IgD-negative memory B cell (primary cell): ENCODE data around the gene ACTN4. TPM values are rescaled to one million over a fixed set of nuclear protein-coding genes. Genes with fewer than 3 reads are reported as not detected.
A peak's percentile ranks its signal among the peaks of the same experiment; 100 is the strongest.

Experiments
- H3K27ac Mint-ChIP-seq, 3 donors: one replicate each; pipeline ENCODE4 v1.8.0; 2020 to 2022; ENCODE audit warnings: mild to moderate bottlenecking in 3 of 3, mixed read lengths in 3 of 3, moderate library complexity in 1 of 3
- H3K27me3 Mint-ChIP-seq: one replicate; pipeline ENCODE4 v1.8.0; 2021; ENCODE audit warnings: mixed read lengths
- H3K36me3 Mint-ChIP-seq: one replicate; pipeline ENCODE4 v1.8.0; 2020; ENCODE audit warnings: mild to moderate bottlenecking, mixed read lengths
- H3K4me1 Mint-ChIP-seq, 3 donors: one replicate each; pipeline ENCODE4 v1.8.0; 2020 to 2022; ENCODE audit warnings: mixed read lengths in 3 of 3, mild to moderate bottlenecking in 1 of 3
- H3K4me3 Mint-ChIP-seq, 4 donors: one replicate each; pipeline ENCODE4 v1.8.0; 2020 to 2022; ENCODE audit warnings: mild to moderate bottlenecking in 4 of 4, mixed read lengths in 4 of 4, moderate library complexity in 3 of 4
- H3K9me3 Mint-ChIP-seq, 3 donors: one replicate each; pipeline ENCODE4 v1.8.0; 2020 to 2021; ENCODE audit warnings: mixed read lengths in 3 of 3, mild to moderate bottlenecking in 1 of 3
- polyA plus RNA-seq: library from polyadenylated mRNA; unstranded; fragments of 300-500 nt; fragmentation: Illumina TruSeq; gene quantifications from one replicate; pipeline ENCODE4 v1.2.3, GENCODE V29; 2021

Gene ACTN4
- polyA plus RNA-seq, 1 donor from 2014 or later, result 21.8 TPM

DNA sequence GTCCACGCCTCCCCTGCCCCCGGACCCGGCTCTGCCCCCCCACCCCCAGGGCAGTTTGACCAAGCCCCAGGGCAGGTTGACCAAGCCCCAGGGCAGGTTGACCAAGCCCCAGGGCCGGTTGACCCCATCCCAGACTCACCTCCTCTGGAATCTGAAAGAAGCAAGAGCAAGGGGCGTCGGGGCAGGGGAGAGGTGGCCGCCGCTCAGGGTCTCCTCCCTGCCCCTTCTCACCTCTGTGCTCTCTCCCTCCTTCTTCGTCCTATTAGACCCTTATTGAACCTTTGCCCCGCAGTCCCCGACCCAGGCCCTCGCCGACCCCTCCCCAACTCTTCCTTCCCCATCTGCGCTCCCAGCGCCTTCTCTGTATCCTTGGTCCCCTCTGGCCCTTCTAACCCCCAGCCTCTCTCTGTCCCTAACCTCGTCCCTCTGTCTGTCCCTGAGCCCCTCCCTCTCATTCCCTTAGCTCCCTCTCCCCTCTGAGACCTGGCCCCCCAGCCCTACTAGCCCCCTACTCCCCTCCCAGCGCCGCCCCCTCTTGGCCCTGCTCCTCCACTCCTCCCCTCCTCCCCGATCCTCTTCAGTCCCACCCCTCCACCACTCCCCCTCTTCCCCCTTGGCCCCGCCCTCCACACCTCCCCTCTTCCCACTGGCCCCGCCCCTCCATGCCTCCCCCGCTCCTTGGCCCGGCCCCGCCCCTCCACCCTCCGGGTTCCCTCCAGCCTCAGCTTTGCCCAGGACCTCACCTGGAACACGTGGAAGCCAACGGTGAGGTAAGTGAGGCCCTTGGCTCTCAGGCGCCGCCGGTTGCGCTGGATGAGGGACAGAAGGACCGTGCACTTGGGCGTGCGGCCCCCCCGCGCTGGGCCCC is 89.2 kb downstream of the ACTN4 start:
- Mint-ChIP-seq H3K27me3 (no peaks in the 10 kb centered on the region), H3K9me3 (no peaks in the 10 kb centered on the region), H3K36me3 (no peaks in the 10 kb centered on the region), H3K4me3 (peak overlapping the region; percentile 23 to 76 (median 64)), H3K27ac (peak overlapping the region in 1 of 3 donors; percentile 64), H3K4me1 (peaks cover 13 to 23% (median 22%) of the 10 kb centered on the region in 3 donors)

DNA sequence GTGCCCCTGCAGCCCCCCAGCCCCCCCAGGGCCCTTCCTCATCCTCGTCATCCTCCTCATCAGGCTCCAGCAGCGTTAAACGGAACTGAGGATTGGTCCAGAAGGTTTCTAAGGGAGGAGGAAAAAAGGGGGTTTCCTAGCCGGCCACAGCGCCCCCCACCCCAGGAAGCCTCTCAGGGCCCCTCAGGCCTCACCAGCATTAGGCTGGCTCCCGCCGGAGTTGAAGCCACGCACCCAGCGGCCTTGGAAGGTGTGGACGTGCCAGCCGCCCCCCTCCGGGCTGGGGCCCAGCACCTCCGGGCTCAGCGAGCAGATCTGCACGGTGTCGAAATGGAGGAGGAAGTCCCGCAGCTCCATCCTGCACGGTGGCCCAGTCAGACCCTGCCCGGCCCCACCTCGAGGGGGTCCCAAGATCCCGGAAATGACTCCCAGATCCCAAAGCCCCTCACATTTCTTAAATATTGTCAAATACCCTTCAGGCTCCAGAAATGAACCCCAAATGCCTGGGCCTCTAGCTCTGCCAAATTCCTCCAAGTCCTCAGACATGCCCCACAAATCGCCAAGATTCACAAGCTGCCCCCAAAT is 89.9 kb downstream of the ACTN4 start:
- peak overlapping the region in 2 of 3 donors; percentile 67 to 91 for H3K27ac Mint-ChIP-seq
- no peaks in the 10 kb centered on the region for H3K27me3 Mint-ChIP-seq
- no peaks in the 10 kb centered on the region for H3K9me3 Mint-ChIP-seq
- H3K4me1 Mint-ChIP-seq, result peaks cover 13 to 22% (median 19%) of the 10 kb centered on the region in 3 donors
- peak overlapping the region; percentile 65 to 86 (median 78) for H3K4me3 Mint-ChIP-seq
- H3K36me3 Mint-ChIP-seq, result no peaks in the 10 kb centered on the region

DNA sequence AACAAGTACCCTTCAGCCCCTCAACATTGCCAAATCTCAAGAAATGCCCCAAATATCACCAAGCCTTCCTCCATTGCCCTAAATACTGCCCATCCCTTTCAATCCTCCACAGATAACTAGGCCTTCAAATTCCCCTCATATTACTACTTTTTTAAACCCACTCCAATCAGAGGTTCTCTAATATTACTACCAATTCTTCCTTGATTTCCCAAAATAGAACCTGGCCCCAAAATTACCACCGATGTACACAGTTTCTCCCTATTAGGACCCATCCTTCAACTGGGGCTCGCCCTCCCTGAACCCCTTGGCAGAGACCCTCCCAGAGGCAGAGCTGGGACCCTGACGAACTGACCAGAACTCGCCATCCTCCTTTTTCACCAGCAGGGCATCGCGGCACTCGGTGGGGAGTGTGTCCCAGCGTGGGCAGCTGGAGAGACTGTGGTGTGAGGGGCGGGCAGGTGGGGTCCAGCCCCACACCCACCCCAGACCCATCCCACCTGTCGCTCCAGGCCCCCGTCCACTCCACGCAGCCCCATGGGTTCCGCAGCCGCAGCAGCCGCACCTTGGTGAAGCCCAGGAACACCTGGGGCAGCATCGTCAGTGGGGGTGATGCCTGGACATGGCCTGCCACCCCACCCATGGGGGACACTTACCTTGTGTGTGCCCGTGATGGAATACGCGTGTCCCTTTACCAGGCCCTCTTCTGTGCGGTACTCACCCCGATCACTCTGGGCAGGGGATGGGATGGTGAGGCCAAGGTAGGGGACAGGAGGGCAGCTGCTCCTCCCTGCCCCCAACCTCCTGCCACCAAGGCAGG is 90.7 kb downstream of the ACTN4 start:
- H3K4me1 Mint-ChIP-seq, result peaks cover 13 to 16% (median 15%) of the 10 kb centered on the region in 3 donors
- no peaks in the 10 kb centered on the region for H3K9me3 Mint-ChIP-seq
- H3K36me3 Mint-ChIP-seq, result no peaks in the 10 kb centered on the region
- no peaks in the 10 kb centered on the region for H3K27me3 Mint-ChIP-seq
- peak overlapping the region; percentile 65 to 86 (median 78) for H3K4me3 Mint-ChIP-seq
- peak overlapping the region in 2 of 3 donors; percentile 67 to 91 for H3K27ac Mint-ChIP-seq

GRCh38 chr19:38739440-38740256 is 92.2 kb downstream of the ACTN4 start:
- Mint-ChIP-seq H3K4me3 (peak overlapping the region in 1 of 4 donors; percentile 78), H3K36me3 (no peaks in the 10 kb centered on the region), H3K27ac (peak overlapping the region in 1 of 3 donors; percentile 18), H3K9me3 (no peaks in the 10 kb centered on the region), H3K4me1 (peaks cover 6 to 14% (median 9%) of the 10 kb centered on the region in 3 donors), H3K27me3 (no peaks in the 10 kb centered on the region)

- Mint-ChIP-seq H3K4me1 (peaks cover 6 to 14% (median 9%) of the 10 kb centered on the region in 3 donors), H3K9me3 (no peaks in the 10 kb centered on the region), H3K36me3 (no peaks in the 10 kb centered on the region), H3K4me3 (no peak overlapping the region), H3K27me3 (no peaks in the 10 kb centered on the region), H3K27ac (peak overlapping the region in 2 of 3 donors; percentile 18 to 39)
Observed at GRCh38 chr19:38740257-38740592, 92.8 kb downstream of the ACTN4 start.

DNA sequence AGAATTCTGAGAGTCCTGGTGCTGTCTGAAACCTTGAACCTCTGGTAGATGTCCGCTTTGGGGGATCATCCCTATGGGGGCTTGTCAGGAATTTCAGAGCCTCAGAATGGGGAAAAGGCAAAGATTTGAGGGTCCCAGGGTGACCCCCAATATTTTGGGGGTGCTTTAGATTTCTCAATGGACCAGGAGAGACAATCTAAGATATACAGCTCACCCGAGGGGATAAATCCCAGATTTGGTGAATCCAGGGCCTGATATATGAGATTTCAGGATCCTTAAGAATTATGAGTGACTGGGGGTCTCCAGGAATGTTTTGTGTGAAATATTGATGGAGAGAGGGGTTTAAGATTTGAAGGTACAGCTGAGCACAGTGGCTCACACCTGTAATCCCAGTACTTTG is 93.5 kb downstream of the ACTN4 start:
- no peaks in the 10 kb centered on the region for H3K9me3 Mint-ChIP-seq
- H3K27me3 Mint-ChIP-seq, result no peaks in the 10 kb centered on the region
- H3K4me1 Mint-ChIP-seq, result peaks cover 6 to 14% (median 9%) of the 10 kb centered on the region in 3 donors
- H3K27ac Mint-ChIP-seq, result no peak overlapping the region
- no peaks in the 10 kb centered on the region for H3K36me3 Mint-ChIP-seq
- H3K4me3 Mint-ChIP-seq, result no peak overlapping the region

DNA sequence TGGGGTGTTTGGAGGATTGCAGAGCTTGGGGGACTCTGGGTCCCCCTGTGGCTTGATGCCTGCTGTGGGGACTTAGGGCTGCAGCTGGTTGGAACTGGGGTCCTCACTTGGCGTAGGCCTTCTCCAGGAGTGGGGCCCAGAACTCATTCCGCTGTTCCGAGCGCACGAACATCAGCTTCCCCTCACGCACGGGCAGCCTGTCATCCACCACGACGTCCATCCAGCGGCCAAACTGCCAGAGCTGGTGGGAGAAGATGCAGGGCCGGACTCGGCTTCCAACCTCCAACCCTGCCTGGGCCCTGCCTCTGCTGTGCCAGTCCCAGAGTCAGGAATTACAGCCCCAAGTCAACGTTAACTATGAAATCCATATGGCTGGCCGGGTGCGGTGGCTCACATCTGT is 94.2 kb downstream of the ACTN4 start:
- no peaks in the 10 kb centered on the region for H3K9me3 Mint-ChIP-seq
- H3K27ac Mint-ChIP-seq, result no peak overlapping the region

DNA sequence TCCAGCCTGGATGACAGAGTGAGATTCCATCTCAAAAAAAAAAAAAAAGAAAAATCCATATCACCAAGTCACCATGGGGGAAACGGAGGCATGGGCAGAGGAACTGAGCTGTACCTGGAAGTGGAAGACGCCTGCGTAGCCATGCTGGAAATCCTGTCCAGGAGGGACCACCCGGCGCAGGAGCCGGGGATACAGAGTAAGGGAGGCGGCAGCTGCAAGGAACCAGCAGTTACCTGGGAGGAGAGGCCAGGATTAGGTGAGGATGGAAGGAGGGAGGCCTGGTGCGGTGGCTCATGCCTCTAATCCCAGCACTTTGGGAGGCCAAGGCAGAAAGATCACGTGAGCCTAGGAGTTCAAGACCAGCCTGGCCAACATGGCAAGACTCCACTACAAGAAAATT is 94.8 kb downstream of the ACTN4 start:
- no peaks in the 10 kb centered on the region for H3K9me3 Mint-ChIP-seq
- no peaks in the 10 kb centered on the region for H3K27me3 Mint-ChIP-seq
- no peak overlapping the region for H3K4me3 Mint-ChIP-seq
- H3K4me1 Mint-ChIP-seq, result peaks cover 6 to 14% (median 9%) of the 10 kb centered on the region in 3 donors
- H3K36me3 Mint-ChIP-seq, result no peaks in the 10 kb centered on the region
- no peak overlapping the region for H3K27ac Mint-ChIP-seq

More for the DNA sequence above, 94.2 kb downstream of the ACTN4 start:
- H3K27me3 Mint-ChIP-seq, result no peaks in the 10 kb centered on the region
- H3K4me3 Mint-ChIP-seq, result no peak overlapping the region
- H3K36me3 Mint-ChIP-seq, result no peaks in the 10 kb centered on the region
- peaks cover 6 to 14% (median 9%) of the 10 kb centered on the region in 3 donors for H3K4me1 Mint-ChIP-seq

DNA sequence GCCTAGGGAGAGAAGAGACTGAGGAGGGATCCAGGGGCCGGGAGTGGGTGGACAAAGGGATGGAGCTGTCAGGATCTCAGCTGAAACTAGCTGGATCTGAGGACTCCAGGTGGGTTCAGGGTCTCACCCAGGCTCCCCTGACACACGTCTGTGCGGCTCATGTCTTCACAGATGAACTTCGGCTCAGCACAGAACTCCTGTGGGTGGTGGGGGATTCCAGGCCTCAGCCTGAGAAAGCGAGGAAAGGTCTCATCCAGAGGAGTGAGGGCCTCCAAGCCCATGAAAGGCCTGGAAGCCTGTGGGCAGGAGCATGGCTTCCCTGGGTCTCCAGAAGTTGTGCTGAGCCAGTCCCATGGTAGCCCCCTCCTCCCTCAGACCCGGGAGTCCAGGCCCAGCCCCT is 95.5 kb downstream of the ACTN4 start:
- H3K4me3 Mint-ChIP-seq, result no peak overlapping the region
- H3K9me3 Mint-ChIP-seq, result no peaks in the 10 kb centered on the region
- H3K36me3 Mint-ChIP-seq, result no peaks in the 10 kb centered on the region
- no peak overlapping the region for H3K27ac Mint-ChIP-seq
- H3K4me1 Mint-ChIP-seq, result peaks cover 2 to 10% (median 5%) of the 10 kb centered on the region in 3 donors
- H3K27me3 Mint-ChIP-seq, result no peaks in the 10 kb centered on the region

- H3K27ac Mint-ChIP-seq, result peak overlapping the region in 1 of 3 donors; percentile 31
Observed at GRCh38 chr19:38743394-38744297, 96.2 kb downstream of the ACTN4 start.

GRCh38 chr19:38744298-38744681 is 96.8 kb downstream of the ACTN4 start, which contains the start of gene CAPN12:
Gene CAPN12, minus strand, starts transcription at chr19:38744474. Its CDS starts 309 bp downstream, at chr19:38744165.
- H3K36me3 Mint-ChIP-seq, result no peaks in the 10 kb centered on the region

More at GRCh38 chr19:38743394-38744297, 96.2 kb downstream of the ACTN4 start:
- Mint-ChIP-seq H3K4me1 (peaks cover 0 to 8% (median 3%) of the 10 kb centered on the region in 3 donors), H3K9me3 (no peaks in the 10 kb centered on the region), H3K27me3 (no peaks in the 10 kb centered on the region), H3K4me3 (no peak overlapping the region), H3K36me3 (no peaks in the 10 kb centered on the region)

DNA sequence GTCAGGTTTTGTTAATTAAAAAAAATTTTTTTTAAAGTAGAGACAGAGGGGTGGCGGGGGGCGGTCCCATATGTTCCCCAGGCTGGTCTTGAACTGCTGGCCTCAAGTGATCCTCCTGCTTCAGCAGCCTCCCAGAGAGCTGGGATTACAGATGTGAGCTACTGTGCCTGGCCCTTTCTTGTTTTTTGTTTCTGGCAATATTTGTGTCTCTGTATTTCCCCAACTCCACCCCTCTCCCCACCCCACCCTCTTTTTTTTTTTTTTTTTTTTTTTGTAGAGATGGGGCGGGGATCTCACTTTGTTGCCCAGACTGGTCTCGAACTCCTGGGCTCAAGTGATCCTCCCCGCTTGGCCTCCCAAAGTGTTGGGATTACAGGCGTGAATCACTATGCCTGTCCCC is 97.4 kb downstream of the ACTN4 start:
- H3K9me3 Mint-ChIP-seq, result no peaks in the 10 kb centered on the region
- H3K4me3 Mint-ChIP-seq, result no peak overlapping the region
- H3K27me3 Mint-ChIP-seq, result no peaks in the 10 kb centered on the region
- H3K27ac Mint-ChIP-seq, result no peak overlapping the region
- H3K36me3 Mint-ChIP-seq, result no peaks in the 10 kb centered on the region
- H3K4me1 Mint-ChIP-seq, result peaks cover 0 to 3% (median 0%) of the 10 kb centered on the region in 3 donors

More at GRCh38 chr19:38744298-38744681, 96.8 kb downstream of the ACTN4 start, which contains the start of gene CAPN12:
- no peak within 1 kb of the TSS for H3K4me3 Mint-ChIP-seq
- peaks cover 0 to 7% (median 3%) of the 10 kb centered on the region in 3 donors for H3K4me1 Mint-ChIP-seq
- H3K27ac Mint-ChIP-seq, result peak within 1 kb of the TSS in 1 of 3 donors; percentile 31
- H3K9me3 Mint-ChIP-seq, result no peaks in the 10 kb centered on the region
- no peaks in the 10 kb centered on the region for H3K27me3 Mint-ChIP-seq

GRCh38 chr19:38745316-38745715 is 97.9 kb downstream of the ACTN4 start:
- no peak overlapping the region for H3K27ac Mint-ChIP-seq

More at GRCh38 chr19:38745316-38745715, 97.9 kb downstream of the ACTN4 start:
- Mint-ChIP-seq H3K27me3 (no peaks in the 10 kb centered on the region), H3K9me3 (no peaks in the 10 kb centered on the region), H3K4me1 (peaks cover 0 to 3% (median 0%) of the 10 kb centered on the region in 3 donors), H3K36me3 (no peaks in the 10 kb centered on the region), H3K4me3 (no peak overlapping the region)
